Astrocyte (in vitro differentiated cells and primary cell): Measurements from ENCODE around the gene SUPV3L1. TPM values are rescaled to one million over a fixed set of nuclear protein-coding genes. Genes with fewer than 3 reads are reported as not detected.

Experiments
- DNase-seq: peaks from one replicate; pipeline ENCODE4 v3.0.0-alpha.2; 2010; ENCODE audit warnings: low read depth
- FAIRE-seq: peaks from 2 replicates; lab custom pipeline; 2011; peaks lifted over from hg19 to GRCh38; lab: Jason Lieb, UNC
- H2AFZ ChIP-seq: 2 replicates; pipeline ENCODE4 v1.6.0; 2012; ENCODE audit warnings: low read depth, low read length, inconsistent platforms
- H3K27ac ChIP-seq: 2 replicates; pipeline ENCODE4 v1.5.1; 2011; ENCODE audit warnings: low read depth, low read length, inconsistent platforms
- H3K27me3 ChIP-seq: 2 replicates; pipeline ENCODE4 v1.6.0; 2011; ENCODE audit warnings: low read length, inconsistent platforms; ENCODE audit not compliant: insufficient read depth
- H3K36me3 ChIP-seq: 2 replicates; pipeline ENCODE4 v1.5.1; 2011; ENCODE audit warnings: low read length, inconsistent platforms; ENCODE audit not compliant: insufficient read depth
- H3K4me1 ChIP-seq: 2 replicates; pipeline ENCODE4 v1.5.1; 2011; ENCODE audit warnings: low read length, inconsistent platforms; ENCODE audit not compliant: insufficient read depth
- H3K4me2 ChIP-seq: 2 replicates; pipeline ENCODE4 v1.6.0; 2012; ENCODE audit warnings: low read length, inconsistent platforms
- H3K4me3 ChIP-seq: 2 replicates; pipeline ENCODE4 v1.5.1; 2011; ENCODE audit warnings: low read depth, mild to moderate bottlenecking, low read length, inconsistent platforms; ENCODE audit not compliant: insufficient read depth
- H3K79me2 ChIP-seq: 2 replicates; pipeline ENCODE4 v1.6.0; 2012; ENCODE audit warnings: mild to moderate bottlenecking, low read length, inconsistent platforms; ENCODE audit not compliant: insufficient read depth
- H3K9ac ChIP-seq: 2 replicates; pipeline ENCODE4 v1.6.0; 2012; ENCODE audit warnings: mild to moderate bottlenecking, low read length, inconsistent platforms
- H3K9me3 ChIP-seq: 2 replicates; pipeline ENCODE4 v1.5.1; 2012; ENCODE audit warnings: low read depth, mild to moderate bottlenecking, low read length, inconsistent platforms; ENCODE audit not compliant: insufficient read depth
- H4K20me1 ChIP-seq: 2 replicates; pipeline ENCODE4 v1.6.0; 2012; ENCODE audit warnings: low read length, inconsistent platforms; ENCODE audit not compliant: insufficient read depth
- H3K27ac Mint-ChIP-seq: one replicate; pipeline ENCODE4 v1.8.0; 2021; ENCODE audit warnings: mild to moderate bottlenecking, mixed read lengths; ENCODE audit not compliant: unreplicated experiment
- H3K27me3 Mint-ChIP-seq: one replicate; pipeline ENCODE4 v1.8.0; 2021; ENCODE audit warnings: low read depth, mixed read lengths; ENCODE audit not compliant: unreplicated experiment
- H3K36me3 Mint-ChIP-seq: one replicate; pipeline ENCODE4 v1.8.0; 2021; ENCODE audit warnings: low read depth, mixed read lengths; ENCODE audit not compliant: unreplicated experiment
- H3K4me1 Mint-ChIP-seq: one replicate; pipeline ENCODE4 v1.8.0; 2021; ENCODE audit warnings: low read depth, mixed read lengths; ENCODE audit not compliant: unreplicated experiment
- H3K4me3 Mint-ChIP-seq: one replicate; pipeline ENCODE4 v1.8.0; 2021; ENCODE audit warnings: mild to moderate bottlenecking, moderate library complexity, mixed read lengths; ENCODE audit not compliant: unreplicated experiment
- H3K9me3 Mint-ChIP-seq: one replicate; pipeline ENCODE4 v1.8.0; 2021; ENCODE audit warnings: mild to moderate bottlenecking, mixed read lengths; ENCODE audit not compliant: unreplicated experiment
- EZH2 ChIP-seq: IDR thresholded peaks from 2 replicates; pipeline ENCODE4 v1.6.1; 2012; ENCODE audit warnings: mild to moderate bottlenecking, low read length, inconsistent platforms; ENCODE audit not compliant: insufficient read depth
- total RNA-seq: library from RNA; stranded (reverse); gene quantifications from 2 replicates; pipeline ENCODE4 v1.2.1, GENCODE V29; 2021
- TF ChIP-seq, protein P1 (sequence below): IDR thresholded peaks from 2 replicates; pipeline ENCODE4 v1.5.1; 2011; ENCODE audit warnings: low read depth, mild to moderate bottlenecking, inconsistent platforms, low read length, moderate library complexity; ENCODE audit not compliant: insufficient read depth

The SUPV3L1 gene
- total RNA-seq, 1 donor from 2014 or later: 34.4 TPM

DNA sequence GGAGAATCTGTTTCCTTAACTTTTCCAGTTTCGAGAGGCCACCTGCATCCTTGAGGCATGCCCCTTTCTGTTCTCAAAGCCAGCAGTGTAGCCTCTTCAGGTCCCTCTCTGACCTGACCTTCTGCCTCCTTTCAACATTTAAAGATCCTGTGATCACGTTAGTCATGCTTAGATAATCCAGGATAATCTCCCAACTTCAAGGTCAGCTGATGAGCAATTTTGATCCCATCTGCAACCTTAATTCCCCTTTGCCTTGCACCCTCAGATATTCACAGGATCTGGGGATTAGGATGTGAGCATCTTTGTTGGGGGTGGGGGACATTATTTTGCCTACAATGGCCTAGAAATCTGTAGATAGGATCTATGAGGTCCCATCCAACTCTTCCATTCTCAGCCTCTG, 48.1 kb downstream of the SUPV3L1 start:
- Histone ChIP-seq H3K79me2 (no peaks in the 10 kb centered on the region), H3K4me3 (no peak overlapping the region), H3K27ac (no peak overlapping the region), H3K9ac (no peak overlapping the region), H4K20me1 (no peaks in the 10 kb centered on the region), H2AFZ (no peak overlapping the region), H3K36me3 (no peaks in the 10 kb centered on the region), H3K4me1 (peaks cover 7% of the 10 kb centered on the region), H3K27me3 (no peaks in the 10 kb centered on the region), H3K4me2 (no peak overlapping the region), H3K9me3 (no peaks in the 10 kb centered on the region)
- TF ChIP-seq, protein P1, sequence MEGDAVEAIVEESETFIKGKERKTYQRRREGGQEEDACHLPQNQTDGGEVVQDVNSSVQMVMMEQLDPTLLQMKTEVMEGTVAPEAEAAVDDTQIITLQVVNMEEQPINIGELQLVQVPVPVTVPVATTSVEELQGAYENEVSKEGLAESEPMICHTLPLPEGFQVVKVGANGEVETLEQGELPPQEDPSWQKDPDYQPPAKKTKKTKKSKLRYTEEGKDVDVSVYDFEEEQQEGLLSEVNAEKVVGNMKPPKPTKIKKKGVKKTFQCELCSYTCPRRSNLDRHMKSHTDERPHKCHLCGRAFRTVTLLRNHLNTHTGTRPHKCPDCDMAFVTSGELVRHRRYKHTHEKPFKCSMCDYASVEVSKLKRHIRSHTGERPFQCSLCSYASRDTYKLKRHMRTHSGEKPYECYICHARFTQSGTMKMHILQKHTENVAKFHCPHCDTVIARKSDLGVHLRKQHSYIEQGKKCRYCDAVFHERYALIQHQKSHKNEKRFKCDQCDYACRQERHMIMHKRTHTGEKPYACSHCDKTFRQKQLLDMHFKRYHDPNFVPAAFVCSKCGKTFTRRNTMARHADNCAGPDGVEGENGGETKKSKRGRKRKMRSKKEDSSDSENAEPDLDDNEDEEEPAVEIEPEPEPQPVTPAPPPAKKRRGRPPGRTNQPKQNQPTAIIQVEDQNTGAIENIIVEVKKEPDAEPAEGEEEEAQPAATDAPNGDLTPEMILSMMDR: no peak
- no peak for TF ChIP-seq EZH2
- FAIRE-seq (no peak), DNase-seq (no peak)
- no peaks in the 10 kb centered on the region for H3K9me3 Mint-ChIP-seq
- H3K36me3 Mint-ChIP-seq: no peaks in the 10 kb centered on the region
- no peak overlapping the region for H3K4me3 Mint-ChIP-seq
- peaks cover 16% of the 10 kb centered on the region for H3K4me1 Mint-ChIP-seq
- H3K27ac Mint-ChIP-seq: no peak overlapping the region
- H3K27me3 Mint-ChIP-seq: peaks cover 3% of the 10 kb centered on the region

DNA sequence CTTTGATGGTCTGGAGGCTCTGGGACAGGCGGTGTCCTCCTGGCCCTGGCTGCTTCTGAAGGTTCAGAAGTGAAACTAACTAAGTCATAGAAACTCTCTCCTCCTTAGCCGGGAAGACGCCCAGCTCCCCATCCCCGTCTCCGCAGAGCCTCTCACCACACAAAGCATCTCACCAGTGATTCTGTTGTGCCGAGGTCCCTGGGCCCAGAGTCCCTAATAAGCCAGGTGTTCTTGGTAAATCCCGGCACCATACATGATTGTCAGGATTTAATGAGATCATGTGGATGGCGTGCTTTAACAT, 49.5 kb downstream of the SUPV3L1 start:
- no peaks in the 10 kb centered on the region for H3K79me2 ChIP-seq
- H4K20me1 ChIP-seq: no peaks in the 10 kb centered on the region
- Mint-ChIP-seq H3K27ac (no peak overlapping the region), H3K4me1 (peaks cover 18% of the 10 kb centered on the region), H3K9me3 (no peaks in the 10 kb centered on the region), H3K36me3 (no peaks in the 10 kb centered on the region), H3K27me3 (peaks cover 3% of the 10 kb centered on the region), H3K4me3 (no peak overlapping the region)
- H3K36me3 ChIP-seq: no peaks in the 10 kb centered on the region
- H3K4me1 ChIP-seq: peaks cover 7% of the 10 kb centered on the region
- no peak overlapping the region for H3K4me2 ChIP-seq
- H3K9me3 ChIP-seq: no peaks in the 10 kb centered on the region
- FAIRE-seq (no peak), DNase-seq (no peak)
- no peaks in the 10 kb centered on the region for H3K27me3 ChIP-seq
- H2AFZ ChIP-seq: no peak overlapping the region
- TF ChIP-seq, protein P1: no peak
- no peak for TF ChIP-seq EZH2
- no peak overlapping the region for H3K27ac ChIP-seq
- no peak overlapping the region for H3K9ac ChIP-seq
- H3K4me3 ChIP-seq: no peak overlapping the region

DNA sequence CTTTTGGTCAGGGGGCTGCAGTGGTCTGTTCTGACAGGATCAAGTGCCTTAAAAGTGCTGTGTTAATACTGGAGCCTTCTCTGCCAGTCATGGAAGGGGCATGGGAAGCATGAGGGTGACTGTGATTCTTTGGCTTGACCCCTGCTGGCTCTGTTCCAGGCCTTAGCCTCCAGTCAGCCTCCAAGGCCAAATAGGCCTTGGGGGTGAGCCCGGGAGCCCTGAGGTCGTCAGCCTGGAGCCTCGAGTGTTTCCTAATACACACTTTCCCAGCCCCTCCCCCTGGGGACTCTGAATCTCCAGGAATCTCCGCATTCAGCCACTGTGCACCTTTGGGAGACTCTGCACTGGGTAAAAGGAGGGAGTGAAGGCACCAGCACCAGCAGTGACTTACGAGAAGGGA, 50.1 kb downstream of the SUPV3L1 start:
- H3K4me1 ChIP-seq: peaks cover 7% of the 10 kb centered on the region
- no peak overlapping the region for H3K4me2 ChIP-seq
- no peaks in the 10 kb centered on the region for H3K79me2 ChIP-seq
- no peaks in the 10 kb centered on the region for H3K27me3 ChIP-seq
- H3K9ac ChIP-seq: no peak overlapping the region
- H3K9me3 ChIP-seq: no peaks in the 10 kb centered on the region
- Mint-ChIP-seq H3K27ac (no peak overlapping the region), H3K36me3 (no peaks in the 10 kb centered on the region), H3K9me3 (no peaks in the 10 kb centered on the region), H3K4me1 (peaks cover 15% of the 10 kb centered on the region), H3K27me3 (peaks cover 3% of the 10 kb centered on the region), H3K4me3 (no peak overlapping the region)
- no peak overlapping the region for H3K4me3 ChIP-seq
- no peak overlapping the region for H3K27ac ChIP-seq
- DNase-seq: no peak
- no peak overlapping the region for H2AFZ ChIP-seq
- no peaks in the 10 kb centered on the region for H3K36me3 ChIP-seq
- H4K20me1 ChIP-seq: no peaks in the 10 kb centered on the region
- TF ChIP-seq, protein P1: no peak
- no peak for TF ChIP-seq EZH2
- no peak for FAIRE-seq
